ENCODE data around the gene ERC2. TPM values are rescaled to one million over a fixed set of nuclear protein-coding genes. Genes with fewer than 3 reads are reported as not detected.

ERC2 gene
- total RNA-seq, 1 experiment from 2014 or later = not detected

DNA sequence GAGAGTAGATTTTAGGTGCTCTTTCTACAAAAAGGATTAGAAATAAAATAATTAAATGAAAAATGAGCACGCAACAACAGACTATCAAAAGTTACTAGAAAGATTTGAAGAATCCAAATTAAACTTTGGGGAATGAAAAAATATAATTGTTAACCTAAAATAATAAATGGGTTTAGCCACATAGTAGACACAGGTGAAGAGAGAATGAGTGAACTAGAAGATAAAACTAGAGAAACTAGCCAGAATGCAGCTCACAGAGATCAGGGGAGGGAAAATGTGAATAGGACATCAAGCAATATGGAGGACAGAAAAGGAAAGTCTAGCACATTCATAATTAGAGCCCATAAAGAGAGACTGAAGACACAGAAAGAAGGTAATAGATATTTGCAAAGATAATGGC lies 670.5 kb downstream of the ERC2 start:
- DNase-seq (ENCODE audit: low spot score) = no peak

DNA sequence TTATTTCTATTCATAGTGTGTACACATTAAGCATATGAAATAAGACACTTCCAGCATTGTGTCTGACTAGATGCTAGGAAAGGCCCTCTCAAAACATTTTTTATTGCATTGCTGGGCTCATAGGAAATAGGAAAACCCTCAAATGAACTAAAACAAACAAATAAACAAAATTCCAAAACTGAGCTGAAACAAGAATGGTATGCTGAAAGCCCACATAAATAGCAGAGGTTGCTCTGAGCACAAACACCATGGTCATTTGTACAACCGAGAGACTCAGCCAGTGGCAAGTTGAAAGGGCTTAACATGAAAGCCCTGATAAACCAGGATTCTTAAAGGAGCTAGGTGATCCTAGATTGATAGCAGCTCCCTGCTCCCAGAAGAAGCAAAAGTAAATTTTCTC lies 671.2 kb downstream of the ERC2 start:
- no peak for DNase-seq (ENCODE audit: low spot score)

DNA sequence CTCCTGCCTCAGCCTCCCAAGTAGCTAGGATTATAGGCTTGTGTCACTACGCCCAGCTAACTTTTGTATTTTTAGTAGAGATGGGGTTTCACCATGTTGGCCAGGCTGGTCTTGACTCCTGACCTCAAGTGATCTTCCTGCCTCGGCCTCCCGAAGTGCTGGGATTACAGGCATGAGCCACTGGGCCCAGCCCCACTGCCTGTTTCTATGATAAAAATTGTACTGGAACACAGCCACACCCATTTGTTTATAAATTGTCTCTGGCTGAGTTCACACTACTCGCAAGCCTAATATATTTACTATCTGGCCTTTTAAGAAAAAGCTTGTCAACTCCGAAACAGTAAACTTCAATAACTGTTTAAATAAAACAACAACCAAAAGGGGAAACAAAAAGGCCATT lies 671.7 kb downstream of the ERC2 start:
- no peak for DNase-seq (ENCODE audit: low spot score)

DNA sequence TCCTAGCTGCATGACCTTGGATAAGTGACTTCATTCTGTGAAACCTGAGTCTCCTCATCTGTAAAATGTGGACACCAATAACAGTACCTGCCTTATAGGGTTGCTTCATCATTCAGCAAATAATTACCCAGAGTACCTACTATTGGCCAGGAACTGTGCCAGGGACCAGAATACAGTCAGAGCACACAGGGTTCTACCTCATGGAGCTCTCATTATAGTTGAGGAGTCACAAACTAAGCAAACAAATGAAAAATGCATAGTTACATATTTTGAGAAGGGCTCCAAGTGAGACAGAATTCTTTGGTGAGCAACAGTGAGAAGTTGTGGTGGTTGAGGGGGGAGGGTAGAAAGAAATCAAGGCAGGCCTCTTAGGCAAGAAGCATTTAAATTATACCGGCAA lies 672.5 kb downstream of the ERC2 start:
- no peak for DNase-seq (ENCODE audit: low spot score)

DNA sequence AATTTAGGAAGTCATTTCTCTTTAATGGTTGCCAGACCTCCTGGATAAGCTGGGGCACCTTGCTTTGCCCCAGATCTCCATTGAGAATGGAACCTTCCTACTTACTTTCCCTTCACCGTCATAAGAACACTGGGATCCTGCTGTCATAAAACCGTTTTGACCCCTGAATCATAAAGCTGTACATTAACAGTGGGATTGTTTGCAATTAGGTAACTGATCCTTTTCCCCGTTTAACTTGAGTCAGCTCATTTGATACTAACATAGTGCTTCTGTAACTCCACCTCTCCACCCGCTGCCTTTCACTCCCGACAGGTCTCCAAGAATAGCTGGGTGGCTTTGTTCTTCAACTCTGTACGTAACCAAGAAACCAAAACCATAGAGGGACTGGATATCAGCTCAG lies 673.0 kb downstream of the ERC2 start:
- no peak for DNase-seq (ENCODE audit: low spot score)

DNA sequence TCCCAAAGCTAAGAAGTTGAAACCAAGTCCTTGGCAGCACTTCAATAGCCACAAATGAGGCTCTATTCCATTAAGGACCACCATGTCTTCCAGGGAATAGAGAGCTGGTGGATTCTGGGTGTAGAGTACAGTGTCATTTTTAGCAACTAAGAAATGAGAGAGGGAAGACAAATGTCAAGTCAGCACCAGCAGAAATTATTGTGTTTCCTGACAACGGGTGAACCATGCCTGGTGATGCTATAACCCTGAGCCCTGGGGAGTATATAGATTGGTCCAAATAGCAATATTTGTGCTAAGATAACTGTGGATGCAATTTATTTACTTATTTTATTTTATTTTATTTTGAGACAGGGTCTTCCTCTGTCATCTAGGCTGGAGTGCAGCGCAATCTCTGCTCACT lies 675.5 kb downstream of the ERC2 start:
- DNase-seq (ENCODE audit: low spot score) = no peak

DNA sequence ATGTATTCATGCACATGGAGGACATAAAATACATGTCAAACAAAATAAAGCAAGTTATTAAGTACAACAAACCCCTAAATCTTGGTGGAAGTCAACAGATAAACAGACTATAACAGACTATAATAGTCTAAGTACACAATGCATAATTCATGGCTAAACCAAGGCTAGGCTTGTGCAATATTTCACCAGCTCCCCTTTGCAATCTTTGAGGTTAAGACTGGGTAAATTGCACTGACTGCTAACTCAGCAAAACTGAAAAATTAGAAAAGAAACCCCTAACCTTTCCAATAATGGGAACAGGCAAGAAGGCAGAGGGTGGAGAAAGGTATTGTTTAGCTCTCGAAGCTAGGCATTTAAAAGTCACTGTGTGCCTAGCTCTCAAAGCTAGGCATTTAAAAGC lies 676.3 kb downstream of the ERC2 start:
- DNase-seq (ENCODE audit: low spot score) = no peak

DNA sequence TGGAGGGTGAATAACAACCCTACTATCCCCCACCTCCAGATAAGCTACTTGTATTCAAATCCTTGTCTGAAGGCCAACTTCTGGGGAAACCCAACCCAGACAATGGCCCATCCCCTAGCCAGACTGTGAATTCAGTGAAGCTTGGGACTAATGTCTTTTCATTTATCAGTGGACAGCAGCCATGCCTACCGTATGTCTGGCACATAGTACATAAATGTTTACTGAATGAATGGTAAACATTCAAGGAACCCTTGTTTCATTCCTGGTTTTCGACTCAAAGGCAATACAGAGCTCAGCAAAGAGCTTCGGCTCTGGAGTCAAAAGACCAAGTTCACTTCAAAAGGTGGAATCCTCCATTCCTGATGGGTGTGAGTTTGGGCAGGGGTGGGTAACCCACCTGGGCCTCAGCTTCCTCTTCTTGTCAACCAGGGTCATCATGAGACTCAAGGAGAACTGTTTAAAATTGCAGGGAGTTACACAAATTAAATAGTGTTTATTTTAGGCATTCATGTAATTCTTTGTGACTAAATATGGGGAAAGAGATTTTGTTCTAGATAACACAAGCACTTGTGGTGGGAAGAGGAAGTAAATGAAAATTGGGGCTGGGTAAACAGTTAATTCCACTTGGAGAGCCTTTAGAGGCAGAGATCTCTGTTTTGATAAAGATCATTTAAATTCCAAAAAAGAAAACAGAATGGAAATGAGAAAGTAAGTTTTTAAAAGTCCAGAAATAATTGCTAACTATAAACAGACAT lies 677.5 kb downstream of the ERC2 start:
- DNase-seq (ENCODE audit: low spot score) = no peak

DNA sequence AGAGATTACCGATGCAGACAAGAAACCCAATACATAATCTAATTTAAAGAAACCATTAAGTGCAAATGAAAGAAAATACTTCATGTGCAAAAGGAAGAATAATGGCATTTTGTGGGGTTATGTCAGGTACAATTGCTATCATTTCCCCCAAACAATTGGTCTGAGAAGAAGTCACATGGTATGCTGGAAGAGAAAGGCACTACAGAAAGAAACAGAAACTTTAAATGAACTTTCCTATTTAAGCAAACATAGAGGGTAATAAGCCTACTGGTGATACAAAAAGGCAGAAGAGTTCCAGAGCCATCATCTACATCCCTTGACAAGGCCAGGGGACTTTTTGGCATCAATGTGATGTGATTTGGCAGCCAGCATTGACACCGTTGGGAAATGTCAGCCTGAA lies 678.8 kb downstream of the ERC2 start:
- no peak for DNase-seq (ENCODE audit: low spot score)

DNA sequence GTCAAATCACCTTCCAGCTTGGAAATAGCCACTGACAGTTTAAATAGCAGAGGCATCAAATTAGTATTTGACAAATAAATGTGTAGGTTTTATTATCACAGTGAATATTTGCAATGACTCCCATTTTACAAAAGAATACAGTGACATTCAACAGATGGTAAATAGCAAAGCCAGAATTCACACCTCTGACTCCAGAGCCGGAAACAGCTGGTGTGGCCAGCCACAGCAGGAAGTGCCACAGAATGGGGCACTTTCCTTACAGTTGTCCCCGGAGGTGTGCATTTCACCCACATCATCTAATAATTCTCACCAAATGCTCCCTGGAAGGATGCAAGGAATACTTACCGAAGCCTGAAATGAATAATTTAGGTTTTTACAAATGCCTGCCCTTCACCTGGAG lies 685.5 kb downstream of the ERC2 start:
- no peak for DNase-seq (ENCODE audit: low spot score)

DNA sequence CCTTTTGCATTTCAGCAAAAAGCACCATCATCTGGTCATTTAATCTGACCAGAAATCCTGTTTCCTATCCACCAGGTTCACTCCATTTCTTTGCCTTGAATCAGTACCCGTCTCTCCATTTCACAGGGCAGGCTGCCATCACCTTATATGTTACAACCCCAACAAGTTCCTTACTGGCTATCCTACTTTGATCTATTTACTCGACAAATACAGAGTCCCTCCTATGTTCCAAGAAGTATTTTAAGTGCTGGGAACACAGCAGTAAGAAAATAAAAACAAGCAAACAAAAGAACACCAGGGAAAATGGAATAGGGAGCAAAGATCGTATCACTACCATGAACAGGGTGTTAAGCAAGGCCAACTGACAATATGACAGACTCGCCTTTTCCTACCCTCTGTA lies 685.9 kb downstream of the ERC2 start:
- no peak for DNase-seq (ENCODE audit: low spot score)

DNA sequence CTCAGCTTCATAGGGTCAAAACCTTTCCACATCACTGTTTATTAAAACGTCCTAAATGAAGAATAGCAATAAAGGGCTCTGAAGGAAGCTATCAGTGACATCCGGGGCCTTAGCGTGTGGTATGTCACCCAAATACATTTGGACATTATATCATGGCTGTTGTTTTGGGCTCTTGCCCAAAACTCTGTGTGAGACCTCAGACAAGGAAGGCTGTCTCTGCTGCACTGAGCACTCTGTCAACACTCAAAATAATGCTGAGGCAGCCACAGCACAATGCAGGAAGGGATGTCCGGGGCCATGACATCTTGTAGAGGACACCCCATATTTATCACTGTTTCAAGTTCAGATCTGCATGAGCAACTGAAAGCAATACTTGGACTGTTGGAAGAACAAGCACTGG lies 687.4 kb downstream of the ERC2 start:
- DNase-seq (ENCODE audit: low spot score) = no peak

DNA sequence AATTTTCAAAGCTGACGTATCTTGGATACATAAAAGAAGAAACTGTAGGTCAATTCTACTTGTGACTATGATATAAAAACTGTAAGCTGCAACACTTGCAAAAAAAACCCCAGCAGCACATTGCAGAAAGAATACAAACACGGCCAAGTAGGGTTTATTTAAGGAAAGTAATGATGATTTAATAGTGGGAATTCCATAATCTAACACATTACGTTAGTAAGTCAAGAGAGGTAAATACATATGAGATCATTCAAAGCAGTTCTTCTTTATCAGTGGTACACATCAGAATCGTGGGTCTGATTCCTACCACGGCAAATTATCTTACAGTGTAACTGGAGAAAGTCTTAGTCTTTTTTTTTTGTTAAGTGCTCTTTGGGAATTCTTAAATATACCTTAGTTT lies 688.7 kb downstream of the ERC2 start:
- DNase-seq (ENCODE audit: low spot score) = no peak

DNA sequence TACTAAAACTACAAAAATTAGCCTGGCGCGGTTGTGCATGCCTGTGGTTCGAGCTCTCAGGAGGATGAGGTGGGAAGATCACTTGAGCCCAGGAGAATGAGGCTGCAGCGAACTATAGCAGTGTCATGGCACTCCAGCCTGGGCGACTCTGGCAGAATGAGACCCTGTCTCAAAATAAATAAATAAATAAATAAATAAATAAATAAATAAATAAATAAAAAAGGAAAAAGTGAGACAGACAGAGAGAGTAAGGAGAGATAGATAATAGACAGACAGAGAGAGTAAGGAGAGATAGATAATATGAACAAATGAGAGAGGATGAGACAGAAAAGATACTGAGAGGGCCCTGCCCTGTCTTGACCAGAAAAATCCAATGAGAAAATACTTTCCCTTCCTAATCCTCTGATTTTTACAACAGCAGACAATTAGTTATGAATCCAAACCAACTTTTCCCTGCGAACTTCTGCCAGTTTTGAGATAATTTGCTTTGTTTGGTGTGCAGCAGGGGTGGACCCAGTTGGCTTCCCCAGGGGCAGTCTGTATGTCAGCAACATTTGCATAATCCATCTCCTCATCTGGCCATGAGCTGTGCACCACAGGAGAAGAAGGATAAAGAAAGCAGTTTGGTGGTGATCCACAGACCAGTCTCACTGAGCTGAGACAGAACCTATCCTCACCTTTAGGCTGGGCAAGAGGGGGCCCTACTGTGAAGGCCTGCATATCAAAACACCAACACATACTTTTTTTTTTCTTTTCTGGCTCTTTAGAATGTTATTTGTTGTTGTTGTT lies 692.7 kb downstream of the ERC2 start:
- no peak for DNase-seq (ENCODE audit: low spot score)

DNA sequence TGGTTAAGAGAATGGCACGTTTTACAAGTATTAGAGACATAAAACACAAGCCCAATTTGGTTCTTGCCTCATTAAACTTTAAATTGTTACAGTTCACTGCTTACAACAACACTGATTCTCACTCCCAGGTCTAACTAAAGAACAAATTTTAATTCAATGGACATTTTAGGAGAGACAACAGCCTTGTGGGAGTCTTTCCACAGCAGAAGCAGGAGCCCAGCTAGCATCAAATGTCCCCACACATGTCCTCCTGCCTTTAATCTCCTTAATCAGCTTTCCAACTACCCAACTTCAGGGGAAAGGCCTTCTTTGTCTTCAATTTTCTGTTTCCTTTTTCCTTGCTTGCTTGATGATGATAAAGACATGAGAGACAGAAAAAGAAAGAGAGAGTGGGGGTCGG lies 693.4 kb downstream of the ERC2 start:
- no peak for DNase-seq (ENCODE audit: low spot score)

DNA sequence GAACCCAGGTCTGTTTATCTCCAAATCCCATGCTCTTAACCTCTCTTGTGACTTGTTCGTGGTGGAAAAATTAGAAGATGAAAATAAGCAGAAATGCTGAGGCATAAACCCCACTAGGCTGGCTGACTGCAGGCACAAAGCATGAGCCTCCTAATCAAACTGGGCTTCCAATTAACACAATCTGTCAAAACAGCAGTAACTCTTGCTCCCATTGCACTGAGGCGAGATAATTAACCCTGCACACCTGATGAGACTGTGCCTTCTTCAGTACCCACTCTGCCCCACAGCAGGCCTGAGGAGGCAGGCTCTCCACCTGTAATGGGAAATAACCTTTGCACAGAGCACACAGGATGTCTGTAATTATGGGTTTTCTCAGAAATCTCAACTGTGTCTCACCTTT lies 696.8 kb downstream of the ERC2 start:
- DNase-seq (ENCODE audit: low spot score) = no peak

DNA sequence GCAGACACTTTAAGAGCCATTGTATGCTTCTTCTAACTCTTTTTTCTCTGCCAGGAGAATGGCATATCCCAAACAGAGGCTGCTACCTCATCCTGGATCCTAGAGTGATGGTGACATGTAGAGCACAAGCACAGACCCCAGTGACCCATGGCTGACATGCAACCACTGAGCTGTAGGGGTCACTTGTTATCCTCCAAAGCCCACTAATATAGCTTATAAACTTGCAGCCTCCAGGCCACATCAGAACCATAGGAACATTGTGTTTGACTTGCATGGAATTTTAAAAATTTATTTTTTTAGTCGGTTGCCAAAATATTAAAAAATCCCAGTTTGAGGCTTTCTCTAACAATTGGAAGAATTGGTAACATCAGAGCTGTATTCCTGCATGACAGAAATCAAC lies 698.2 kb downstream of the ERC2 start:
- no peak for DNase-seq (ENCODE audit: low spot score)

DNA sequence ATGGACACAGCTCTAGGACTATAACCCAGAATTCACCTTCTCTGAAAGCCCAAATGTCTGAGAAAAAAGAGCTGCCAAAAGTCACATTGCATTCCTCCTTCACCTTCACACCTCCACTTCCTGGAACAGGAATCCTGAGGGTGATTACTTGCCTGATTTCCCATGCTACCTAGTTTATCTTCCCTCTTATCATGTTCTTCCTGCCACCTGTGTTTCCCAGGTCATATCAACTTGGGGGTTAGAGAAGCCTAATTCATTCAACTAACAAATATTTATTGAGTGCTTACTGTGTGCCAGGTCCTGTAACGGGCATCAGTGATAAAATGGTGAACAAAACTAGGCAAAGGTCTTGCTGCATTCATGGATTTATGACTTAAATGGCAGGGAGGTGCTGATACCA lies 701.5 kb downstream of the ERC2 start:
- no peak for DNase-seq (ENCODE audit: low spot score)

DNA sequence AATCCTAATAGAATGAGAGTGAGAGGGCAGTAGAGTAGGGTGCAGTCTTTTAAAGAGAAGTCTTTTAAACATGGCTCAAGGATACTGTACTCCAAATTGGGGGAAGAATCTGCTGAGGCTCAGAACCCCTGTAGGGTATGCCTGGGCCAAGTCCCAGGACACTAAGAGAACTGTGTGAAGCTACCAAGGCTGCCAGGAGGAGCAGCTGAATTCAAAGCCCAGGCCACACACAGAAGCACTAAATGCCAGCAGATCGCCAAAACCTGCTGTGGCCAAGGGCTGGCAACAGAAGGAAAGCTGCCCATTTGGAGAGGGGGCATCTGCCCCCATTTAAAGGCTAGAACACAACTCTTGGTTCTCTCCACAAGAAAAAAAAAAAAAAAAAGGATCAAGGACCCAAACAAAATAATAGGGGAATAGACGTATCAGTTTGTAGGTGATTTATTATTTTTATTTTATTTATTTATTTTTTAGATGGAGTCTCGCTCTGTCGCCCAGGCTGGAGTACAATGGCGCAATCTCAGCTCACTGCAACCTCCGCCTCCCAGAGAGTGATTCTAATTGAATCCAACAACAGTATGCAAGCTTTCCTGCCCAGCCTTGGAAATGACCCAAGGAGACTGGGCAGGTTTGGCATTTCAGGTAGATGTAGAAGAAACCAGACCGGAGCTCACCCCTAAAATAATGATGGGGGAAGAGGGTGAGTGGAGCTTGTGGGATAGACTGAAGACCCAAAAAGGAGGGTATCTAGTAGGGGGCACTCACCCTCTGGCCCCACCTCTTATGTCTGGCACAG lies 702.2 kb downstream of the ERC2 start:
- no peak for DNase-seq (ENCODE audit: low spot score)

DNA sequence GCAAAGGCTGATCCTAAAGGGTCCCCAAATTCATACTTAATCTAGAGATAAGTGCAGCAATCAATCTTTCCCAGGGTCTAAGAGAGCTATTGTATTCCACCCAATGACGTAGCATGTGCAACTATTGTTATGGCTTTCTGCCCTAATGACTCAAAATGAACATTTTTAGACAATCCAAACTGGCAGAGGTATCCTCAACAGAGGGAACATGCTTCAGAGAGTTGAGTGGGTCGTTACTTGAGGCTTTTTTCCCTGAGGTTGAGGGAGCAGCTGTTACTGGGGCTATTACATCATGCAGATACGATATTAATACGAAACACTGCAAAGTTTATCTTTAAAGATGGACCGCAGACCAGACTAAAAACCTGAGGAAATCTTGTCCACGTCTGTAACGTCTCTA lies 702.9 kb downstream of the ERC2 start:
- DNase-seq (ENCODE audit: low spot score) = no peak

DNA sequence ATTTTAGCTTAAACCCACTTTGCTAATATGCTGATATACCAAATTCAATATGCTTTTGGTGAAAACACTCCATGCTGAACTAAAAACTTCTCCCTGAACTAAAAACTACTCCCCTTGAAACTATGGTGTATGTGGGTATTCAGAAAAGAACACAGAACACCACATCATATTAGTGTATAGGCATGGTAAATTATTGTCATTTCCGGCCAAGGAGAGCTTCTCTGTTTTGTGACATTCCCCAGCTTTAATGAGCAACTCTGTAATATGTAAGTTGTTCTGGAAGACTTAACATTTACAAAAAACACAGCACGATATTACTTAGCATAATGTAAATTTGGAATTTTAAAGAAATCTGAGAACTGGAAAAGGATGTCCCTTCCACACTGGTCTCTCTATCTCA lies 711.3 kb downstream of the ERC2 start:
- DNase-seq (ENCODE audit: low spot score) = no peak

DNA sequence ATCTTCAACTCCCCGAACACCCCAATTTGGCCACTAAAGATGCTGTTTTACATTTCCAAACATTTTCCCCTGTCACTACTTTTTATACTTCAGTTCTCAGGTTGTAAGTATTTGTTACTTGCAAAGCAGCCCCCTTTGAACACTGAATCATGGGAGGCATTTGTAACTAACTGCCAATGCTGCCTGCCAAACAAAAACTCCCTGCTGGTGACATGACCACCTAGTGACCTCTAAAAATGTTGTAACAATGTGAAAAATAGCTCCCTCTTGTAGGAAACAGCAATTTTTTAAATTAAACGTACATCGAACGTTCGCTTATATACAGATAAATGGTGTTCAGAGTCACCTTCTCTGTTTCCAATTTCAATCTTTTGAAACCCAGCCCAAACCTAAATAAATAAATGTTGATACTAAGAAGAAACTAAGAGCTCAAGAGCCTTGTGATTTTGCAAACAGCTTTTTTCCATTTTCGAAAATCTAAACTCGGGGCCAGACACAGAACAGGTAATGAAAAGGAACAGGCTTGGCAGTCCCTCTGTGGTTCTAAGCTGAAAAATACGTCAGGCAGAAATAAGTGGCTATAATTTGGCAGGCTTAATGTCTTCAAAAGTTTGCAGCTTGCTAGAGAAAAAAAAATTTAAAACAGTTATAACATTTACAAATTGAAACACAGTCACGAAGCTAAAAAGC lies 712.6 kb downstream of the ERC2 start:
- DNase-seq (ENCODE audit: low spot score) = no peak
